ENCODE results near the gene LARP6. TPM values are rescaled to one million over a fixed set of nuclear protein-coding genes. Genes with fewer than 3 reads are reported as not detected.
A peak's percentile ranks its signal among the peaks of the same experiment; 100 is the strongest.

Gene LARP6
- total RNA-seq, 1 donor from 2014 or later = 8.9 TPM

DNA sequence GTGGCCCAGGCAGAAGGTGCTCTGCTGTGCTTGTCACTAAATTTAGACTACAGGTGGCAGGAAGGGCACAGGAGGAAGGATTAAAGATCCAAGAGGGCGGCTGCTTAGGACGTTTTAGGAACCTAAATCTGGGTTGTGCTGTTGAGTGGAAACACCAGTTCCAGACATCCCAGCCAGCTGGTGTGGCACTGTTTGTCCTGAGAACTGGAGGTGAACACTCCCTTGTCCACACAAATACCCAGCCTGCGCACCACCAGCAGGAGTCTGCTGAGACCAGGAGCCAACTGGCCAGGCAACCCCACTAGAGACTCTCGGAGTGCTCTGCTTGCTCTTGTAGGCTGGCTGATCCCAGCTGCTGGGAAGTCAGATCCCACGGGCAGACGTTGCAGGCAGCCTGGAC, 60.3 kb downstream of the LARP6 start:
- DNase-seq = peak; percentile 20

DNA sequence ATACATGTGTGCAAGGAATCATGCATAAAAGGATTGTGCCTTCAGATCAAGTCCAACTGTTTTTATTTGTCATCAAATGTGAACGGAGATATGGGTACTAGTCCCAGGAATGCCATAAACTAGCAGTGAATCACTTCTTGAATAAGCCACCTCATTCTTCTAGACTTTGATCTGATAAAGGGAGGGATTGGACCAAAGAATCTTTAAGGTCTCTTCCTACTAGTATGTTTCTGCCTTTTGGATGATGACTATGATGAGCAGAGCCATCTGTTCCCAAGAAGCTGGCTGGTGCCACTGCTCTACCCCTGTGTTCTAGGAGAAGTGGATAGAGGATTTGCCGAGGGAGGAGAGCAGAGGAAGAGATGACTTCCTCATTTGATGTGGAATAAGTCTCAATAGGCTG, 61.8 kb downstream of the LARP6 start:
- DNase-seq = no peak

DNA sequence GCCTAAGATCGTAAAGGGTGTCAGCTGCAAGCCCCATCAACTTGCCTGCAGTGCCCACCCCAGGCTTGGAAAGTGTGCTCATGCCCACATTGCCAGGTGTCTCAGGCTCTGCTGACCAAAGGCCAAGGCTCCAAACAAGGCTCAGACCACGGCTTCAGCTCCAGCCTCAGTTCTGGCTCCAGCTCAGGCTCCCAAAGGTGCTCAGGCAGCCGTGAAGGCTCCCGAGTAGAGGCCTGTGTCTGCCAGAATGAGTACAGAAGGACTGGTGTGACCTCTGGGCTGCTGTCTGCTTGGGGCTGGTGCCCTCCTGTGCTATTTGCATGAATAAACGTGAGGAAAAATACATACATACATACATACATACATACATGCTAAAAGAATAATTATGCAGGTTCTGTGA, 62.7 kb downstream of the LARP6 start:
- no peak for DNase-seq

DNA sequence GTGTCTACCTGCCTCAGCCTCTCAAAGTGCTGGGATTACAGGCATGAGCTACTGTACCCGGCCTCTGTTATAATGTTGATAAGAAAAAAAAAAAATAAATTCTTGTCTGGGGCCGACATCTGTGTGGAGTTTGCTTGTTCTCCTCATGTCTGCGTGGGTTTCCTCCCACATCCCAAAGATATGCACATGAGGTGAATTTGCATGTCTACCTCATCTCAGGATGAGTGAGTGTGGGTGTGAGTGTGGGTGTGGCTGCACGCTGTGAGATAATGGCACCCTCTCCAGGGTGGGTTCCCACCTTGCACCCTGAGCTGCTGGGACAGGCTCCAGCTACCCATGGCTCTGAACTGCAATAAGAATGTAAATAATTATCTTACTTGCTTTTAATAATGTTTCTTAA, 64.7 kb downstream of the LARP6 start:
- no peak for DNase-seq

- no peak for DNase-seq
These were observed 65.6 kb downstream of the LARP6 start for GRCh38 chr15:70788114-70789049.

- no peak for DNase-seq
These were observed 67.0 kb downstream of the LARP6 start for GRCh38 chr15:70786996-70787395.

DNA sequence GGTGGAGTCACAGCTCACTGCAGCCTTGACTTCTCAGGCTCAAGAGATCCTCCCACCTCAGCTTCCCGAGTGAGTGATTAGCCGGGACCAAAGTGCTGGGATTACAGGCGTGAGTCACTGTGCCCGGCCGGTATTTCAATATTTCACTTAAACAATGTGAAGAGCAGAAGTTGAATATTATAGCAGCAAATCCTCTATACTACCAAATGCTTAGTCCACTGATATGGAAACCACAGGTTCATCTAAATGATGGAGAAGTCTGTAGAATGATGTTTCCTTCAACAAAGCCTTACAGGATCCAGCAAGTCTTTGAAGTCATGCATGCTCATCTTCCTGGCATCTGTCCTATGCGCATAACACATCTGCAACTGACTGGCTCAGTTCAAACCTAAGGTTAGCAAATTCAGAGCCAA, 70.3 kb downstream of the LARP6 start:
- DNase-seq = no peak

- DNase-seq = no peak
These were observed 70.9 kb downstream of the LARP6 start for GRCh38 chr15:70783041-70783440.

GRCh38 chr15:70781236-70781635, 72.7 kb downstream of the LARP6 start:
- DNase-seq = no peak

Other genes starting within 250 kb of the LARP6 start
- 139 TPM for gene UACA, start 90.6 kb downstream of the LARP6 start, total RNA-seq
- gene THAP10, start 38.3 kb upstream of the LARP6 start, total RNA-seq = 2.7 TPM
- 18.5 TPM for gene LRRC49, start 38.7 kb upstream of the LARP6 start, total RNA-seq

All from tongue (tissue), 2 donors.